ENCODE data around the gene GANAB.

- TF ChIP-seq CTCF (IDR thresholded peaks at IDR 0.05; ENCODE audit: low read depth, low read length) (no peak), POLR2A (IDR thresholded peaks at IDR 0.05; ENCODE audit: extremely low read depth, insufficient read length) (no peak), MYC (IDR thresholded peaks at IDR 0.05; ENCODE audit: low read depth, low read length) (no peak)
Measured at GRCh38 chr11:62577046-62577714, 69.2 kb downstream of the GANAB start.
